HepG2 (cell line): Measurements from ENCODE around the gene PRSS1. TPM values are rescaled to one million over a fixed set of nuclear protein-coding genes. Genes with fewer than 3 reads are reported as not detected.
A peak's percentile ranks its signal among the peaks of the same experiment; 100 is the strongest.

Source experiments
- ATAC-seq: fragments of 200-7000 bp; cut with Tn5 transposase; 3 replicates; pipeline ENCODE4 v1.9.1; 2020; ENCODE audit warnings: mild to moderate bottlenecking, moderate library complexity
- BruUV-seq: library from RNA; stranded (reverse); fragments of 400-500 nt; replicated peaks from 2 replicates; lab custom pipeline; 2021; lab: Mats Ljungman, UMichigan
- CTCF ChIA-PET: fragments of 300-600 bp; formaldehyde crosslinking; extraction: SDS; loops from one replicate; lab custom pipeline; 2021; ENCODE audit warnings: low total read pairs, inconsistent platforms, low intra/inter-chr PET ratio; lab: Yijun Ruan, JAX
- POLR2A ChIA-PET: fragments of 350-600 bp; sonication (Branson Sonifier 250); formaldehyde crosslinking; loops from one replicate; lab custom pipeline; 2020; ENCODE audit warnings: antibody characterized with exemption, inconsistent platforms; lab: Yijun Ruan, JAX
- DNase-seq: peaks from one replicate; pipeline ENCODE4 v3.0.0-alpha.2; 2015; ENCODE audit warnings: low spot score
- FAIRE-seq: peaks from 3 replicates; lab custom pipeline; 2011; peaks lifted over from hg19 to GRCh38; lab: Jason Lieb, UNC
- H2AFZ ChIP-seq: one replicate; pipeline ENCODE4 v1.6.1; 2011; ENCODE audit warnings: low read length, inconsistent platforms
- H3K27ac ChIP-seq: fragments of 300-600 bp; 3 replicates; pipeline ENCODE4 v1.8.0; 2011; ENCODE audit warnings: mixed run types, mild to moderate bottlenecking, mixed read lengths, low read length, inconsistent platforms; ENCODE audit not compliant: insufficient read depth; ENCODE audit errors: extremely low read length
- H3K27me3 ChIP-seq, 2 experiments: fragments of 200-600 bp in 1 of 2; 2 replicates in 1 of 2; 3 replicates in 1 of 2; pipeline versions ENCODE4 v1.6.0 to v1.8.0; 2011; ENCODE audit warnings: low read length in 2 of 2, mild to moderate bottlenecking in 2 of 2, moderate library complexity in 2 of 2, inconsistent platforms in 1 of 2; ENCODE audit not compliant: insufficient read depth in 2 of 2, control insufficient read depth in 1 of 2
- H3K36me3 ChIP-seq, 2 experiments: fragments of 200-600 bp in 1 of 2; replicated peaks in 1 of 2; 2 replicates in 1 of 2; 3 replicates in 1 of 2; pipeline versions ENCODE4 v1.5.1 to v1.8.0; 2011; ENCODE audit warnings: low read length in 2 of 2, inconsistent platforms in 1 of 2; ENCODE audit not compliant: insufficient read depth in 2 of 2, control insufficient read depth in 1 of 2
- H3K4me1 ChIP-seq: 2 replicates; pipeline ENCODE4 v1.5.1; 2012; ENCODE audit warnings: low read length, inconsistent platforms; ENCODE audit not compliant: insufficient read depth
- H3K4me2 ChIP-seq: 2 replicates; pipeline ENCODE4 v1.6.0; 2011; ENCODE audit warnings: low read depth, low read length, inconsistent platforms
- H3K4me3 ChIP-seq, 3 experiments: fragments of 200-600 bp in 1 of 3; sonication (generic), shearing (Covaris generic) in 1 of 3; replicated peaks in 1 of 3; 2 replicates each; pipeline ENCODE4 v1.5.1; 2011 to 2016; ENCODE audit warnings: low read length in 3 of 3, inconsistent platforms in 2 of 3, low read depth in 2 of 3, mild to moderate bottlenecking in 2 of 3, control low read depth in 1 of 3, mixed read lengths in 1 of 3; ENCODE audit not compliant: insufficient read depth in 1 of 3
- H3K79me2 ChIP-seq: one replicate; pipeline ENCODE4 v1.6.1; 2011; ENCODE audit warnings: low read length, inconsistent platforms; ENCODE audit not compliant: insufficient read depth
- H3K9ac ChIP-seq: 2 replicates; pipeline ENCODE4 v1.6.0; 2011; ENCODE audit warnings: mild to moderate bottlenecking, low read depth, low read length, inconsistent platforms; ENCODE audit not compliant: insufficient read depth
- H3K9me3 ChIP-seq: 2 replicates; pipeline ENCODE4 v1.5.1; 2012; ENCODE audit warnings: mild to moderate bottlenecking, low read length
- H4K20me1 ChIP-seq: 2 replicates; pipeline ENCODE4 v1.6.0; 2011; ENCODE audit warnings: inconsistent platforms, mild to moderate bottlenecking, low read length, moderate library complexity; ENCODE audit not compliant: insufficient read depth
- CEBPB ChIP-seq: IDR thresholded peaks from 2 replicates; pipeline ENCODE4 v1.6.1; 2011; ENCODE audit warnings: low read depth, low read length, improper control_type of control experiment, borderline replicate concordance
- HOXA7 ChIP-seq: sonication (generic); formaldehyde crosslinking; IDR thresholded peaks from 2 replicates; pipeline ENCODE4 v1.8.1; 2022; ENCODE audit warnings: mild to moderate bottlenecking, missing genetic modification reagents, moderate library complexity
- RFXANK ChIP-seq: IDR thresholded peaks from 2 replicates; pipeline ENCODE4 v1.6.1; 2016
- RFXAP ChIP-seq: sonication (generic); formaldehyde crosslinking; IDR thresholded peaks from 2 replicates; pipeline ENCODE4 v1.4.0; 2020; ENCODE audit warnings: missing genetic modification reagents, borderline replicate concordance
- ZIK1 ChIP-seq: sonication (generic); formaldehyde crosslinking; IDR thresholded peaks from 2 replicates; pipeline ENCODE4 v1.5.0; 2020; ENCODE audit warnings: mild to moderate bottlenecking, low read depth, missing genetic modification reagents, borderline replicate concordance
- ZNF839 ChIP-seq: sonication (generic); formaldehyde crosslinking; IDR thresholded peaks from 2 replicates; pipeline ENCODE4 v1.4.0; 2020; ENCODE audit warnings: missing genetic modification reagents, mild to moderate bottlenecking, borderline replicate concordance
- WGBS: methylation state at CpG from one replicate; pipeline ENCODE4 v1.1.6; 2017; ENCODE audit warnings: low lambda C conversion rate; 5-methylcytosine and 5-hydroxymethylcytosine counted together
- in situ Hi-C: cut with HindIII; loops from 2 replicates; pipeline ENCODE4 v1.10.0; 2017; ENCODE audit warnings: low pct_unique_long_range_greater_than_20kb; ENCODE audit not compliant: extremely low pct_ligation_motif_present
- intact Hi-C: fragments of 100-400 bp; cut with micrococcal nuclease; formaldehyde crosslinking; loops from one replicate; pipeline ENCODE4 v1.10.0; 2022; ENCODE audit not compliant: unreplicated experiment
- polyA plus RNA-seq, 8 experiments: library from polyadenylated mRNA; depleted of rRNA in 3 of 8; stranded (reverse) in 7 of 8; unstranded in 1 of 8; fragments of >200 nt; fragmentation: Illumina TruSeq in 4 of 8; extraction: Trizol in 4 of 8; gene quantifications; 2 replicates each; pipeline versions ENCODE4 v1.2.1 to v1.2.3, GENCODE V29; 2011 to 2016; ENCODE audit warnings: low read depth in 4 of 8, missing spikeins in 1 of 8, mixed read lengths in 1 of 8; ENCODE audit not compliant: insufficient read depth in 1 of 8
- total RNA-seq, 5 experiments: library from RNA; depleted of rRNA; stranded (reverse); fragments of >200 nt; fragmentation: Illumina TruSeq; extraction: Trizol; gene quantifications; 2 replicates each; pipeline ENCODE4 v1.2.3, GENCODE V29; 2016; ENCODE audit warnings: low read depth in 1 of 5
- TF ChIP-seq, protein P1 (sequence below): sonication (generic); formaldehyde crosslinking; IDR thresholded peaks from 2 replicates; pipeline ENCODE4 v1.8.0; 2022; ENCODE audit warnings: mild to moderate bottlenecking, missing genetic modification reagents, moderate library complexity
- TF ChIP-seq, protein P2 (sequence below): IDR thresholded peaks from 2 replicates; pipeline ENCODE4 v1.6.1; 2018; ENCODE audit warnings: missing genetic modification reagents

PRSS1 gene
- total and polyA plus RNA-seq, 2 of the 13 experiments (the other 11 are each of a cell fraction or from before 2014, with no cell fraction given), result not detected

DNA sequence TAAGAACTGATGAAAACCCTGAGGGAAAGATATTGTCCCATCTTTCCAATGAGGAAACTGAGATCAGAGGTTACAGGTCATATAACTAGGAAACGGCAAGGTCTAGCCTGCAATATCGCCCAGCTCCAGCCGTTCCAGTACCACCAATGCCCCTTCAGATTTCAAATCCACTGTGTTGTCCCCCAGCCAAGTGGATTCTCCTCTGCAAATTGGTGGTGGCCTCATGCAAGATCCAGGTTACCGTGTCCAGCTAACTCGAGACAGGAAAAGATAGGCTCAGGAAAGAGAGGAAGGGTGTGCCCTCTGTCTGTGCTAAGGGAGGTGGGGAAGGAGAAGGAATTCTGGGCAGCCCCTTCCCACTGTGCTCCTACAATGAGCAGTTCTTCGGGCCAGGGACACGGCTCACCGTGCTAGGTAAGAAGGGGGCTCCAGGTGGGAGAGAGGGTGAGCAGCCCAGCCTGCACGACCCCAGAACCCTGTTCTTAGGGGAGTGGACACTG, 46.8 kb downstream of the PRSS1 start:
- no peak overlapping the region for H3K9ac ChIP-seq
- CTCF ChIA-PET, result no interaction called here
- no peak for TF ChIP-seq CEBPB
- TF ChIP-seq, protein P1, sequence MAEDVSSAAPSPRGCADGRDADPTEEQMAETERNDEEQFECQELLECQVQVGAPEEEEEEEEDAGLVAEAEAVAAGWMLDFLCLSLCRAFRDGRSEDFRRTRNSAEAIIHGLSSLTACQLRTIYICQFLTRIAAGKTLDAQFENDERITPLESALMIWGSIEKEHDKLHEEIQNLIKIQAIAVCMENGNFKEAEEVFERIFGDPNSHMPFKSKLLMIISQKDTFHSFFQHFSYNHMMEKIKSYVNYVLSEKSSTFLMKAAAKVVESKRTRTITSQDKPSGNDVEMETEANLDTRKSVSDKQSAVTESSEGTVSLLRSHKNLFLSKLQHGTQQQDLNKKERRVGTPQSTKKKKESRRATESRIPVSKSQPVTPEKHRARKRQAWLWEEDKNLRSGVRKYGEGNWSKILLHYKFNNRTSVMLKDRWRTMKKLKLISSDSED (CRISPR knock-in tag), result no peak
- H4K20me1 ChIP-seq, result no peaks in the 10 kb centered on the region
- intact Hi-C loops, result no loop called here
- H3K36me3 ChIP-seq, result no peaks in the 10 kb centered on the region
- H3K4me2 ChIP-seq, result no peak overlapping the region
- no peaks in the 10 kb centered on the region for H3K79me2 ChIP-seq
- no peaks in the 10 kb centered on the region for H3K4me1 ChIP-seq
- ATAC-seq, result no peak
- BruUV-seq, result no TSS peak
- no peak overlapping the region for H3K27ac ChIP-seq
- no peak overlapping the region for H3K4me3 ChIP-seq
- no peak for DNase-seq
- in situ Hi-C loops, result no loop called here
- 17% methylated on average over 8 of the region's 9 CpGs for WGBS
- POLR2A ChIA-PET, result no interaction called here
- FAIRE-seq, result no peak
- H3K27me3 ChIP-seq, result peaks cover 6 to 56% of the 10 kb centered on the region in 2 experiments; a peak in 3 of 5 replicates
- no peaks in the 10 kb centered on the region for H3K9me3 ChIP-seq
- no peak overlapping the region for H2AFZ ChIP-seq

DNA sequence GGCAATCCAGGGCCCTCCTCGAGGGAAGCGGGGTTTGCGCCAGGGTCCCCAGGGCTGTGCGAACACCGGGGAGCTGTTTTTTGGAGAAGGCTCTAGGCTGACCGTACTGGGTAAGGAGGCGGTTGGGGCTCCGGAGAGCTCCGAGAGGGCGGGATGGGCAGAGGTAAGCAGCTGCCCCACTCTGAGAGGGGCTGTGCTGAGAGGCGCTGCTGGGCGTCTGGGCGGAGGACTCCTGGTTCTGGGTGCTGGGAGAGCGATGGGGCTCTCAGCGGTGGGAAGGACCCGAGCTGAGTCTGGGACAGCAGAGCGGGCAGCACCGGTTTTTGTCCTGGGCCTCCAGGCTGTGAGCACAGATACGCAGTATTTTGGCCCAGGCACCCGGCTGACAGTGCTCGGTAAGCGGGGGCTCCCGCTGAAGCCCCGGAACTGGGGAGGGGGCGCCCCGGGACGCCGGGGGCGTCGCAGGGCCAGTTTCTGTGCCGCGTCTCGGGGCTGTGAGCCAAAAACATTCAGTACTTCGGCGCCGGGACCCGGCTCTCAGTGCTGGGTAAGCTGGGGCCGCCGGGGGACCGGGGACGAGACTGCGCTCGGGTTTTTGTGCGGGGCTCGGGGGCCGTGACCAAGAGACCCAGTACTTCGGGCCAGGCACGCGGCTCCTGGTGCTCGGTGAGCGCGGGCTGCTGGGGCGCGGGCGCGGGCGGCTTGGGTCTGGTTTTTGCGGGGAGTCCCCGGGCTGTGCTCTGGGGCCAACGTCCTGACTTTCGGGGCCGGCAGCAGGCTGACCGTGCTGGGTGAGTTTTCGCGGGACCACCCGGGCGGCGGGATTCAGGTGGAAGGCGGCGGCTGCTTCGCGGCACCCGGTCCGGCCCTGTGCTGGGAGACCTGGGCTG, 47.5 kb downstream of the PRSS1 start:
- Histone ChIP-seq H3K4me2 (no peak overlapping the region), H3K27ac (no peak overlapping the region), H3K4me3 (no peak overlapping the region), H4K20me1 (no peaks in the 10 kb centered on the region), H3K27me3 (peaks cover 6 to 56% of the 10 kb centered on the region in 2 experiments; a peak in 3 of 5 replicates), H3K9me3 (no peaks in the 10 kb centered on the region), H3K79me2 (no peaks in the 10 kb centered on the region), H3K36me3 (no peaks in the 10 kb centered on the region), H3K4me1 (no peaks in the 10 kb centered on the region), H2AFZ (no peak overlapping the region), H3K9ac (no peak overlapping the region)
- ATAC-seq (0 out of 3 replicates have a peak, but pooled peaks have one; percentile 29), FAIRE-seq (no peak), DNase-seq (no peak)
- intact Hi-C loops, result no loop called here
- ChIA-PET CTCF (no interaction called here), POLR2A (no interaction called here)
- no TSS peak for BruUV-seq
- in situ Hi-C loops, result no loop called here
- WGBS, result 33% methylated on average over 24 of the region's 74 CpGs
- TF ChIP-seq RFXANK (CRISPR knock-in tag), result no peak
- TF ChIP-seq HOXA7 (CRISPR knock-in tag), result no peak
- TF ChIP-seq, protein P2, sequence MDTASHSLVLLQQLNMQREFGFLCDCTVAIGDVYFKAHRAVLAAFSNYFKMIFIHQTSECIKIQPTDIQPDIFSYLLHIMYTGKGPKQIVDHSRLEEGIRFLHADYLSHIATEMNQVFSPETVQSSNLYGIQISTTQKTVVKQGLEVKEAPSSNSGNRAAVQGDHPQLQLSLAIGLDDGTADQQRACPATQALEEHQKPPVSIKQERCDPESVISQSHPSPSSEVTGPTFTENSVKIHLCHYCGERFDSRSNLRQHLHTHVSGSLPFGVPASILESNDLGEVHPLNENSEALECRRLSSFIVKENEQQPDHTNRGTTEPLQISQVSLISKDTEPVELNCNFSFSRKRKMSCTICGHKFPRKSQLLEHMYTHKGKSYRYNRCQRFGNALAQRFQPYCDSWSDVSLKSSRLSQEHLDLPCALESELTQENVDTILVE (CRISPR knock-in tag), result no peak
- no peak for TF ChIP-seq ZIK1 (CRISPR knock-in tag)
- TF ChIP-seq ZNF839 (CRISPR knock-in tag), result no peak
- TF ChIP-seq RFXAP (CRISPR knock-in tag), result no peak
